Bronchial epithelial cell (primary cell): ENCODE results near the gene TK2. TPM values are rescaled to one million over a fixed set of nuclear protein-coding genes. Genes with fewer than 3 reads are reported as not detected.

ENCODE experiments used
- DNase-seq: peaks from one replicate; pipeline ENCODE4 v3.0.0-alpha.2; 2010; ENCODE audit warnings: low read depth
- FAIRE-seq: peaks from 2 replicates; lab custom pipeline; 2011; peaks lifted over from hg19 to GRCh38; lab: Jason Lieb, UNC
- H3K27me3 ChIP-seq: 2 replicates; pipeline ENCODE4 v1.5.1; 2011; ENCODE audit warnings: low read length; ENCODE audit not compliant: control insufficient read depth, insufficient read depth
- H3K36me3 ChIP-seq: 2 replicates; pipeline ENCODE4 v1.5.1; 2011; ENCODE audit warnings: low read length; ENCODE audit not compliant: control insufficient read depth, insufficient read depth
- H3K4me3 ChIP-seq: 2 replicates; pipeline ENCODE4 v1.5.1; 2011; ENCODE audit warnings: mild to moderate bottlenecking, low read depth, low read length, control low read depth
- total RNA-seq: library from RNA; depleted of rRNA; stranded (reverse); fragments of >200 nt; gene quantifications from 2 replicates; pipeline ENCODE4 v1.2.1, GENCODE V29; 2014
- TF ChIP-seq, protein P1 (sequence below): IDR thresholded peaks from 2 replicates; pipeline ENCODE4 v1.5.1; 2011; ENCODE audit warnings: mild to moderate bottlenecking, moderate library complexity, low read length, control low read depth, inconsistent platforms; ENCODE audit not compliant: insufficient read depth, severe bottlenecking

TK2 gene
- total RNA-seq, 1 donor from 2014 or later, result 8.7 TPM

- DNase-seq, result no peak
These were observed 40.3 kb downstream of the TK2 start for GRCh38 chr16:66509576-66509975.

DNA sequence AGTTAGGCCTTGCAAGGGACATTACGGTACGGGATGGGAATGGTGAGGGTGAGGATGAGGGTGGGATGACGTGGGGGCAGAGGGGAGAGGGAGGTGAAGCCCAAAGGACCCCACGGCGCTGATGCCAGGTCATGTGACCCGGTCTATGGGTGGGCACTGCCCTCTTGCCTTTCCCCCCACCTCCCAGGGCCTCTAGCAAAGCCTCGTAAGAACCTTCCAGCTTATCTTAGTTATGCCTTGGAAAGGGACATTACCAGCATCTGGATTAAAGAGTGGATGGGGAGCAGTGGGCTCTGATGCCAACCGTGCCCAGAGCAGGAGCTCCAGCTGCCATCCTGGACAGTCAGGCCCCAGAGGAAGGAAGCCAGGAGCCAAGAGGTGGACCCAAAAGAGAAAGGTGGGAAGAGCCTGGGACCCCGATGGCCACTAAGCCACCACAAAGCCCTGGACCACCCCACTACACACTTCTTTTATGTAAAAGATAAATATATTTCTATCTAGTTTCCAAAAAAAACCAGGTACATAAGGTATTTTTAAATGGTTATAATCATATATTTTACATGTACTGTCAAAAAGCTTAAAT, 40.9 kb downstream of the TK2 start:
- DNase-seq (no peak), FAIRE-seq (no peak)
- Histone ChIP-seq H3K4me3 (no peak overlapping the region), H3K27me3 (no peaks in the 10 kb centered on the region), H3K36me3 (no peaks in the 10 kb centered on the region)
- TF ChIP-seq, protein P1, sequence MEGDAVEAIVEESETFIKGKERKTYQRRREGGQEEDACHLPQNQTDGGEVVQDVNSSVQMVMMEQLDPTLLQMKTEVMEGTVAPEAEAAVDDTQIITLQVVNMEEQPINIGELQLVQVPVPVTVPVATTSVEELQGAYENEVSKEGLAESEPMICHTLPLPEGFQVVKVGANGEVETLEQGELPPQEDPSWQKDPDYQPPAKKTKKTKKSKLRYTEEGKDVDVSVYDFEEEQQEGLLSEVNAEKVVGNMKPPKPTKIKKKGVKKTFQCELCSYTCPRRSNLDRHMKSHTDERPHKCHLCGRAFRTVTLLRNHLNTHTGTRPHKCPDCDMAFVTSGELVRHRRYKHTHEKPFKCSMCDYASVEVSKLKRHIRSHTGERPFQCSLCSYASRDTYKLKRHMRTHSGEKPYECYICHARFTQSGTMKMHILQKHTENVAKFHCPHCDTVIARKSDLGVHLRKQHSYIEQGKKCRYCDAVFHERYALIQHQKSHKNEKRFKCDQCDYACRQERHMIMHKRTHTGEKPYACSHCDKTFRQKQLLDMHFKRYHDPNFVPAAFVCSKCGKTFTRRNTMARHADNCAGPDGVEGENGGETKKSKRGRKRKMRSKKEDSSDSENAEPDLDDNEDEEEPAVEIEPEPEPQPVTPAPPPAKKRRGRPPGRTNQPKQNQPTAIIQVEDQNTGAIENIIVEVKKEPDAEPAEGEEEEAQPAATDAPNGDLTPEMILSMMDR, result no peak

More at GRCh38 chr16:66509576-66509975, 40.3 kb downstream of the TK2 start:
- no peaks in the 10 kb centered on the region for H3K36me3 ChIP-seq
- no peaks in the 10 kb centered on the region for H3K27me3 ChIP-seq
- TF ChIP-seq, protein P1, result no peak
- no peak overlapping the region for H3K4me3 ChIP-seq
- FAIRE-seq, result no peak

- TF ChIP-seq, protein P1, result no peak
- no peaks in the 10 kb centered on the region for H3K36me3 ChIP-seq
- DNase-seq (peak; percentile 98), FAIRE-seq (peak; percentile 90)
- H3K4me3 ChIP-seq, result no peak overlapping the region
- no peaks in the 10 kb centered on the region for H3K27me3 ChIP-seq
These were observed 41.5 kb downstream of the TK2 start for GRCh38 chr16:66508248-66508913.

- TF ChIP-seq, protein P1, result no peak
- Histone ChIP-seq H3K4me3 (no peak overlapping the region), H3K27me3 (no peaks in the 10 kb centered on the region), H3K36me3 (no peaks in the 10 kb centered on the region)
- FAIRE-seq, result no peak
- no peak for DNase-seq
These were observed 42.1 kb downstream of the TK2 start for GRCh38 chr16:66507731-66508239.

GRCh38 chr16:66503612-66504011, 46.3 kb downstream of the TK2 start:
- FAIRE-seq (no peak), DNase-seq (no peak)
- no peak overlapping the region for H3K4me3 ChIP-seq
- no peaks in the 10 kb centered on the region for H3K36me3 ChIP-seq
- no peaks in the 10 kb centered on the region for H3K27me3 ChIP-seq
- TF ChIP-seq, protein P1, result no peak

- DNase-seq (no peak), FAIRE-seq (no peak)
- Histone ChIP-seq H3K4me3 (no peak overlapping the region), H3K27me3 (no peaks in the 10 kb centered on the region), H3K36me3 (no peaks in the 10 kb centered on the region)
- TF ChIP-seq, protein P1, result no peak
These were observed 46.9 kb downstream of the TK2 start for GRCh38 chr16:66503030-66503429.
